GM19395 (cell line): ENCODE data around the gene LRRC47.
A peak's percentile ranks its signal among the peaks of the same experiment; 100 is the strongest.

Experiments used
- ATAC-seq: cut with Tn5 transposase; IDR thresholded peaks from one replicate; pipeline ENCODE4 v1.9.1; 2021; ENCODE audit warnings: mild to moderate bottlenecking, moderate library complexity; ENCODE audit not compliant: unreplicated experiment

The LRRC47 gene

DNA sequence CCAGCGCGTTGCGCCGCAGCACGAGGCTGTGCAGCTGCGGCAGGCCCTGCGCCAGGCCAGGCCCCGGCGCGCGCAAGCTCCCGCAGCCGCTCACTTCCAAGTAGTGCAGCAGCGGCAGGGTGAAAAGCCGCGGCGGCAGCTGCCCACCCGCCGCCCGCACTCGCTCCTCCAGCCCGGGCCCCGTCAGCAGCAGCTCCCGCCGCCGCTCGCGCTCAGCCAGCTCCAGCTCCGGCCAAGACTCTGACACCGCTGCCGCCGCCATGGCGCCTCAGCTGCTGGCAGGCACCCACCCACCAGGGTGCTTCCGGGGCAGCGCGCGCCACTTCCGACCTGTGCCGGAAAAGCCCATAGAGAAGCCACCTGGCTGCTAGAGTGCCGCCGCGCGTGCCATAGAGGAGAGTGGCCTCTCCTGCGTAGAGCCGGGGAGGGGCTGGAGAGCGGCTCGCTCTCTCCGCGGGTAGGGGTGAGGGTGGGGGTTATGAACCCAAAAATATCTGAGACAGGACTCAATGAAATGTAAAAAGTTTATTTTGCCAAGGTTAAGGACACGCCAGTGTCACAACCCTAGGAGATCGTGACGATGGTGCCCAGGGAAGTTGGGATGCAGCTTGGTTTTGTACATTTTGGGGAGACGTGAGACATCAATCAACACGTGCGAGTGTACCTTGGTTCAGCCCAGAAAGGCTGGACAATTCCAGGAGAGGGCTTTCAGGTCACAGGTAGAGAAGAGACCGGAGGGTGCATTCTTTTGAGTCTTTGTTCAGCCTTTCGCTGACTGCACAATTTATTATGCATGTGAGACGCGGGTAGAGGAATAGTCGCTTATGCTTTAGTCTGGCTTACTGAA is at the start of gene LRRC47:
Gene LRRC47 (minus strand): TSS at position 284 of the 847 bp plus-strand sequence. CDS start 22 bp downstream, at position 262.
- ATAC-seq = peak; percentile 95

DNA sequence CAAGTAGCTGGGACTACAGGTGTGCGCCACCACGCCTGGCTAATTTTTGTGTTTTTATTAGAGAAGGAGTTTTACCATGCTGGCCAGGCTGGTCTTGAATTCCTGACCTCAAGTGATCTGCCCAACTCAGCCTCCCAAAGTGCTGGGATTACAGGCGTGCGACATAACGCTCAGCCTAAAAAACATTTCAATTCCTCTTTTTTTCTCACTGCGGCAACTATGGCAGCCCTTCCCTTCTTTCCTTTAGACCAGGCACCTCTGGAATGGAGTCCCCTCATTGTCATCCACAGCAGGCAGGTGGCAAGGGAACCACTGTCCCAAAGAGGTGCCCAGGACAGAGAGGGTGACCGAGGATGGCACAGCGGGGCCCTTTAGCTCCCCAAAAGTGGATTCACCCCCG is 46.6 kb upstream of the LRRC47 start:
- ATAC-seq = no peak

DNA sequence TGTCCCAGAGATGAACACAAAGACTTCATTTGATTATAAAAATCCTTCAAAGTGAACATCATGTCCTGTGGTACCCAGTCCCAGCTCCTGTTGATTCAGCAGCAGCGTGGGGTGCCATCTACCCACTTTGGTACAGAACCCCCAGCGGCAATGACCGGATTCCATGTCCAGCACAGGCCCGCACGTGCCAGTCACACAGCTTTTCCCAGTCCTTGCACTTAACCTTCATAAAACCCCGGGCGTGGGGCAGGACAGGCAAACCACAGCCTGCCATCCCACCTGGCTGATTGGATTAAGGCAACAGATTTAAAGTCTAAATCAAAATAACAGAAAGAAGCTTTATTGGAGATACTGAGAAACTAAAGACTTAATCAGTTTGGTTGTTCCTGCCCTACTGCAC is 45.2 kb upstream of the LRRC47 start:
- ATAC-seq = no peak

DNA sequence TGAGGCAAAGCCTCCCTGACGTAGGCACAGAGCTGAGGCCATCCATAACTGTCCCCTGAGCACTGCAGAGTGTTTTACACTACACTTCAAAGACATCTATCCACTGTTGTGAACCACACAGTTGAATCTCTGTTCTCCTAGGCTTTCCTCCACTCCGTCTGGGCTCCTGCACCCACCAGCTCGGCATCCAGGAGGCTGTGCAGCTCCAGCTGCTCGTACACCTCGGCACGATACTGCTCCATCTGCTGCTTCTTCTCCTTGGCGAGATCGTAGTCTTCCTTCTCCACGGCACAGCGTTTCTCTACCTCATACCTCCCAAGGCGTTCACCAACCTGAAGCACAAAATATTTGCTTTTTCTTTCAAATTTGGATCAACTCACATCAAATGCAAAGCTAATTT is 42.5 kb upstream of the LRRC47 start:
- ATAC-seq = no peak

DNA sequence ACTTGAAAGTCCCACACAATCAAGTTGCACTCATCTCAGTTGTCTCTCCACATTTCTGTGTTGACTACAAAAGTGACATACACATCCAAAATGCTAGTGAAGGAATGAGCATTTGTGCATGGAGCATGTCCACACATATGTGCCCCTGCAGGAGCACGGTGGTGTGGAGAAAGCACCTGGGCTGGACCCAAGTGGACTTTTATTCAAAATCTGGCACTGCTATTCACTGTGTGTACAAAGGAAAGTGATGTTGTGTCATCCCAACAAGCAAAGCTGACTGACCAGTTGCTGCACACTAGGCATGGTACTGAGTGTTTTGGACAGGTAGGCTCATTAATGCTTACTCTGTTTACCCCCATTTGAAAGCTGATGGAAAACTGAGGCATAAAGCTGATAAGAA is 41.4 kb upstream of the LRRC47 start:
- ATAC-seq = no peak

DNA sequence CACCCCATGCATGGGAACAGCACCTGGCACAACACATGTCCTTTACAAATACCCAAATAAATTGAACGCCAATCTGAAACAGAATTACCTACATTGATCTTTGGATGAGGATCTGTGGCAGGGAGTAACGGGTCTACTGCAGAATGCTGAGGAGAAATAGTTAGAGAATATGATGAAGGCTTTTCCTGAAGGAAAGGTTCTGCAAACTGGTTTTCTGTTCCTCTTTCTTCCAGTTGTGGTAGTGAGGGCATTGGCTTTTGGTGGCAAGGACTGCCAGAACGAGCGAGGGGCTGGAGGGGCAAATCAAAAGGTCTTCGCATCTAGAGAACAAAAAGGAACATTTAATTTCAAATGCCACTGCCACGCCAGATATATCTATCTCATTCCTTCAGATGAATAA is 40.9 kb upstream of the LRRC47 start:
- ATAC-seq = no peak

DNA sequence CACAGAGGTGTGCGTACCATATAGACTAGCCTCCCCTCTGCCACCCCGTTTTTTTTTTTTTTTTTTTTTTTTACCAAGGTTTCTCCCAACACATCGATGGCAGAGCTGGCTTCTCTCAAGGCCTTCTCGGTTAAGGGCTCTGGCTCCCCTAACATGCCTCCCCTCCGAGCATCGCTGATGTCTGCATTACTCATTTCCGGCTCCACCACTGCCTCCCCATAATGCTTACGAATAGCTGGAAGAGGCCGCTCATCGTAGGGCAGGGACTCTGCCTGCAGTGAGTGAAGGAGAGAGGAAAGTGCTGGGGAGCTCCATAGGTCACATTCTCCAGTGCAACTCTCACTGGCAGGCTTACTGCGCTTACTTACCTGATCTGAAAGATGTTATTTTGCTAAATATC is 40.1 kb upstream of the LRRC47 start:
- no peak for ATAC-seq

DNA sequence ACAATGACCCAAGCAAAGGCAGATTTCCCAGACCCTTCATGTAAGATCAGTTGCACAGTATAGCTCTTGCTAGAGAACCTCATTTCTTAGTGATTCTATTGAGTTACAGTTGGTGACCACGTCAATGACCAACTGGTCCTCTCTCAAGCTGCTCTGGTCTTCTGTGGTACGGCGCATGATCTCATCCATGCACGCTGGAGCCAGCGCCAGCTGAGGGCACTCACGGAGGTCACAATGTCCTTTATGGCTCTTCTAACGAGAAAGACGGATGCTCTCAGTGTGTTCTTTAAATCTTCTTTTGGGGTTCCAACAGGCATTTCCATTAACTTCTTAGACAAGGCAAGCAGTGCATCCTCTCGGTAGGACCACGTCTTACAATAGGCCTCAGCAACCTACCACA is 38.4 kb upstream of the LRRC47 start:
- no peak for ATAC-seq

DNA sequence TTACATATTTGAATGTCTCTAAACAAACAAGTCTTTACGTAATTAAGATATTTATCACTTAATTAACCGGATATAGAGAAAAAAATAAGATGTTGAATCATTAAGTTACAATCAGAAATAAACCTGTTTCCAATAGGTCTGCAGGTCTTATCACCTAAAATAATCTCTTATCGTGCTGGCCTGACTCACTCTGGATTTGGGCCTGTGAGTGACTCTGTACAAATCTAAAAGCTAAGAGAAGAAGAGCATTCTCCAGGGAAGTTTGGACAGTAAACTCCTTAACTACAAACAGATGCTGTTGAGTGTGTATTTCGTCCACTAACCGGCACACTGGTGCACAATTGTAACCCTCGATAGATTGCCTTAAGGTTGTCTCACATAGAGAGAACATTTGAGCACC is 35.4 kb upstream of the LRRC47 start:
- no peak for ATAC-seq

DNA sequence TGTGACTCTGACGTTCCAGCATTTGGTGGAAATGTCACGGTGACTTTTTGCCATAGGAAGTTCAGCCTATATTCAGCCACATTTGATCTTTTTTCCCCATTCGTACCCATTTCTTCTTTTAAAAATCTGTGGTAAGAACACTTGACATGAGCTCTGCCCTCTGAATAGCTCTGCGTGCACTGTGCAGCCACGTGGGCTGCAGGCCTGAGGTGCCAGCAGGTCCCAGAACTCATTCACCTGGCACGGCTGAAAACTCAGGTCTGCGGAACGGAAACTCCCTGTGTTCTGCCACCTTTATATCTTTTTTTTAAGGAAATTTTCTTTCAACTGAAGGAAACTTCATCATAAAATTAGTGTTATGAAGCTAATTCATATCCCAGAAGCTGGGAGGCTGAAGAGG is 32.1 kb upstream of the LRRC47 start:
- no peak for ATAC-seq

DNA sequence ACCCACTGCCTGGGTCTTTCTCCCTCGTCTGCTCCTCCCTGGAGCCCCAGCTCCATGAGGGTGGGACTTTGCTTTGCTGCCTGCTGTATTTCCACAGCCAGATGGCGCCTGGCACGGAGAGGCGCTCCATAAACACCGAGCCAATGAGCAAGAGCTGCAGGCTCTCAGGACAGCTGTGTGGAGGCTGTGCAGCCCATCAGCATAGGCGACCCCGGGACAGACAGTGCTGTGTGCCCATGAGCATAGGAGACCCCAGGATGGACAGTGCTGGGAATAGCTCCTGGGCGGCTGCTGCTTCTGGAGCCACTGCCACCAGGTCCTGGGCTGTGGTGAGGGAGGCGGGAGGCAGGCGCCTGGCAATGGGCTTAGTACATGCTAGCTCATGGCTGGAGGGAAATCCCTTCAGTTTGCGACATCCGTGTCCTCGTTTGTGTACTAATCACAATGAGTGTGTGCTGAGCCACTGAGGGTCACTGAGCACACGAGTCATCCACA is 31.6 kb upstream of the LRRC47 start:
- ATAC-seq = no peak

DNA sequence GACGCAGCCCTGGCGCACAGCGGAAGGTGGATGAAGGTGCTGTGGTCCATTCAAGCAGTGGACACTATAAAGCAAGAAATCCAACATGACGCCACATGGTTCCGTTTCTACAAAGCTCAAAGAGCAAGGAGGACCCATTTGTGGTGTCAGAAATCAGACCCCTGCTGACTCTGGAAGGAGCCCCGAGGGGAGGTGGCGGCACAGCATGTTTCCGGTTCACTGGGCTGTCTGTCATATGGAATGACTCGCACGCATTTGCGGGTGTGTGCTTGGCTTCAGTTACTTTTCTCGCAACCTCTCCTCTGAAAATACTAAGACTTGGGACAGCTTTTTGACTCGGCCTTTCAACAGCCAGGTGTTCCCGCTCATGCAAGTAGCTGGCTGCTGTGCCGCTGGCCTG is 29.1 kb upstream of the LRRC47 start:
- no peak for ATAC-seq

DNA sequence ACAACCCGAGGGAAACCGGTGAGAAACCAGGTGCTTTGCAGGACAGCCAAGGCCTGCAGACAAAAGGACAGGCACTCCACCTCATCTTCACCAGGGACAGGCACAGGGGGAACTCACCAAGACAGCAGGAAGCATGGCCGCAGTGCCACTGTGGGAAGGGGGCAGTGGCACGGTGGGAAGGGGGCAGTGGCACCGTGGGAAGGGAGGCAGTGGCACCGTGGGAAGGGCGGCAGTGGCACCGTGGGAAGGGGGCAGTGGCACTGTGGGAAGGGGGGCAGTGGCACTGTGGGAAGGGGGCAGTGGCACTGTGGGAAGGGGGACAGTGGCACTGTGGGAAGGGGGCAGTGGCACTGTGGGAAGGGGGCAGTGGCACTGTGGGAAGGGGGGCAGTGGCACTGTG is 28.4 kb upstream of the LRRC47 start:
- no peak for ATAC-seq

DNA sequence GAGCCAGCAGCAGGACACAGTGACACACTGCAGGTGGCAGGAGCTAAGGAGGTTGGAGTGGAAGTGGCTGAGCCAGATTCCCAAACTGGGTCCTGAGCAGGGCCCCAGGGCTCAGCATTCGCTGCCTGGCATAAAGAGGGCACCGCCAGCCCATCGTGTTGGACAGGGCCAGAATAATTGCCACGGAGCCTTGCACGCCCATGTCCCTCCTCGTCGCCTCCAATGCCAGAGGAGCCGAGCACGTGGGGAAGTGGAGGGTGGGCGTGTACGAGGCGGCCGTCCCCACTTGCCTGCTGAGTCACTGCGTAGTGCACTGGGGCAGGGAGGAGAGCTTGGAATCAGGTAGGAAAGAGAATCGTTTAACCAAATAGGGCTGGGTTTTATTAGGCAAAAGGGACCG is 26.1 kb upstream of the LRRC47 start:
- no peak for ATAC-seq

DNA sequence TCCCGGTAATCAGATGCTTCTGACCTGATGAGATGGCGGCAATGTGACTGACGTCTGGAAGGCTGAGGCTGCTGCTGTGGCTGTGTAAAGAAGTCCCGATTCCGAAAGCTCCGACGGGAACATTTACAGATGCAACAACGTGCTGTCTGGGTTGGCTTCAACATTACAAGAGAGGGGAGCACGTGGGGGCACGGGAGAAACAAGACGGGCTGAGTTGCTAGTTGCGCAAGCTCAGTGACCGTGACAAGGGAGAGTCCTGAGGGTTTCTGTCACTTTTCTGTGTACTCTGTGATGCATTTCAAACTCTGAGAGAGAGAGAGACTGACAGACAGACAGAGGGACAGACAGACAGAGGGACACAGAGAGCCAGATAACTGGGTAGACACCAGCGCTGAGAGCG is 25.6 kb upstream of the LRRC47 start:
- no peak for ATAC-seq

DNA sequence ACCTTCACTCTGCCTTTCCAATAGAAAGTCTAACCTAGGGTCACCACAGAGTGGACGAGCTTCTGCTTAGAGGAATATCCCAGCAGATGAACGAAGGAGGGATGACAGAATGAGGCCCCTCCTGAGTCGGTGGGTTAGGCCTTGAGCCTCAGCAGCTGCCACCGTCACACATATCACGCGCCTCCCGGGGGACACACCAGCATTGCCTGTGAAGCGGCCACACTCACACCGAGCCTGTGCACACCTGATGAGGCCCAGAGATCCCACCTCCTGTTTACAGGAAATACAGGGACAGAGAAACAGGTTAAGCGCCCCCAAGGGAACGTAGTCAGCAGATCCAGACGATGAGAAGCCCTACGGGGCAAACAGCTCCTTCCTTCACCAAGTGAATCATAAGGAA is 25.1 kb upstream of the LRRC47 start:
- no peak for ATAC-seq

DNA sequence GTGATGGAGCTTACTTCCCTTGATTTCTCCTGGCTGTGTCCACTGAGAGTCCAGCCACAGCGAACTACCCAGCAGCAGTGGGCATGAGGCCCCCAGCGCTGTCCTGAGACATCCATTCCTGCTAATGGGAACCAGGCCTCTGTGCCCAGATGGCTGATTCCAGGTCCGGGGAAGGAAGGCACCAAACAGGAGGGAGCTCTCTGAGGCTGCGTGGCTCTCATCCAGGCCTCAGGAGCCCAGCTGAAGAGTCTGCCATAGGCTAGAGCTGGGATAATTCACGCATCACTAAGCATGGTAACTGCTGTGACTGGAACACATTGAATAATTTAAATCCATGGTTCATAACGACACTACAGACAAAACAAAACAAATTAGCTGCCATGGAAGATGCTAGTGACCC is 24.7 kb upstream of the LRRC47 start:
- no peak for ATAC-seq

DNA sequence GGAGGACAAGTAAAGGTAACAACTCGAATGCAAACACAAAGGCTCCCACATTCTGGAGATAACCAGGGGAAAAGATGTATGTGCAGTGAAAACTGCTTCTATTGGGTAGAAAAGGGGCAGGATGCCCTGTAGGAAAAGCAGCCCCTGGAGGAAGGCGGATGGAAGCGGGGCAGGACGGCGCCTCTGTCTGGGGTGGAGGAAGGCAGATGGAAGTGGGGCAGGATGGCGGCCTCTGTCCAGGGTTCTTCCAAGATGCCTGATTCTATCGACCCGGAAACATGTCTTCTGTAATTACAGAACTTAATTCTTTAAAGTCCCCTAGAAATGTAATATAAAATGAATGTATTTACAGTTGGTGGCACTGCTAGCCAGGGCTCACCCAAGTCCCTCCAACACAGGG is 24.0 kb upstream of the LRRC47 start:
- no peak for ATAC-seq

DNA sequence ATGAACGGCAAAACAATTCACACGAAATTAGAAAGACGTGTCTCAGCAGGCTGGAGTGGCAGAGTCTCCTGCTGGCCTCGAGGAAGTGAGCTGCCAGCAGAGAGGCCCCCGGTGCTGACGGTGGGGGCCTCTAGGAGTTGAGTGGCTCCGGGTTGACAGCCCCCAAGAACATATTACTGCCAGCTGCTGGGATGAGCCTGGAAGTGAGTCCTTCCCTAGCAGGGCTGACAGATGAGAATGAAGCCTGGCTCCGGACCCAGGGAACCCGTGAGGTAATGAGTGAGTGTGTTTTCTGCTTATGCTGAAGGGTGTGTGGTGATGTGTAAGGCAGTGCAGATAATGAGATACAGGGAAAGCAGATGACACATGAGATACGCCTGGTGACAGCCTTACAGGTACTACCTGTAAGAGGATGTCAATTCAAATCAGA is 23.5 kb upstream of the LRRC47 start:
- ATAC-seq = no peak

DNA sequence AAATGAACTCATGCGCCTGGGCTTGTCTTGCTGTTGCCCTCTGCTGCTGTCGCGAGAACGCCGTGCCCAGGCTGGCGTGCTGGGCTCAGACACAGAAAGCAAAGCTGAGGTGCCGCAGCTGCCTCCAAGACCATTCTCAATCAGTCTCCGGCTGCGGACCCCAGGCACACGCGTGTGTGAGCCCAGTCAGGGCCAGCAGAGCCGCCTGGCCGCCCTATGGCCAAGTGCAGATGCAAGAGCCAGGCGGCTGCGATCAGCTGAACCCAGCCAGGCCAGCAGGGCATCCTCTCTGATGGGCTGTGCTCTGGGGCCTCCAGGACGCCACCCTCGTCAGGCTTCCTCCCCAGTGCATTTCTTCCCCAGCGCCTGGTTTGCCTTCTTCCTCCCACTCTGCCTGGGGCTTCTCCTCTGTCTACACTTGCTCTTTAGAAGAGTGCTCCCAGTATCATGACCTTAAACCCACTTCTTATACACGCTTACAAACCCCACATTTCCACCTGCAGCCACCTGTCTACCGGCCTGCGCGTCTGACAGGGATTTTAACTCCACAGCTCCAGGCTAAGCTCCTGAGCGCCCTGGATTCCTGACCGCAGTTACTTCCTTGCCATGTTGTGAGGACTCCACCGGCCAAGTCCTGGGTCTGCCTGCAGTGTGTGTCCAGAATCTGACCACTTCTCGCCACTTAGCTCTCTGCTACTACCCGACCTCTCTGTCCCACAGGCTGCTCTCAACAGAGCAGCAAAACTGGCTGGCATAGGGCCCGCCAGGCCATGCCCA is 21.7 kb upstream of the LRRC47 start:
- ATAC-seq = no peak

DNA sequence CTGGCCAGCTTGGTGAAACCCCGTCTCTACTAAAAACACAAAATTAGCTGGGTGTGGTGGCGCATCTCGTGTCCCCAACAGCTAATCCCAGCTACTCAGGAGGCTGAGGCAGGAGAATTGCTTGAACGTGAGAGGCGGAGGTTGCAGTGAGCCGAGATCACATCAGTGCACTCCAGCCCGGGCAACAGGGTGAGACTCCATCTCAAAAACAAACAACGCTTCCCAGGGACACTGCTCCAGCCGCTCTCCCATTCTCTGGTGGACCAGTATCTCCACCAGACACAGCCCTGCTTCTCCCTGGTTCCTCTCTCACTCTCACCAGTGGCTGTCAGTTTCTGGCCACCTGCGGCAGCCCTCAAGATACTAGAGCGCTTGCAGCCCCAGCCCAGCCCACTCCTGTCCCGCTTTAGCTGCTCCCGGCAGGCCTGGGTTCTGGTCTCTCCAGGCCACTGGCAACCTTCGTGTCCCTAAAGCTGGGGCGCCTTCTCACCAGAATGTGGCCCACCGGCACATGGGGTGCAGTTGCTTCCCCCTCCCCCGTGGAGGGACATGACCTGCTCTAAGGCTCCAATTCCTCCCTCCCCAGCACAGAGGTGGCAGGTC is 20.9 kb upstream of the LRRC47 start:
- no peak for ATAC-seq
